Esophagus muscularis mucosa (tissue), 4 donors: ENCODE data around the gene POLA2. TPM values are rescaled to one million over a fixed set of nuclear protein-coding genes. Genes with fewer than 3 reads are reported as not detected.

Experiments
- DNase-seq: peaks from one replicate; pipeline ENCODE4 v3.0.0-alpha.2; 2017; ENCODE audit errors: extremely low spot score
- H3K27ac ChIP-seq, 4 donors: fragments of 200-600 bp; sonication (generic); replicated peaks in 1 of 4; 1 replicate in 3 of 4; 2 replicates in 1 of 4; pipeline ENCODE4 v1.5.1; 2016 to 2019; ENCODE audit warnings: mild to moderate bottlenecking in 1 of 4
- H3K27me3 ChIP-seq, 4 donors: fragments of 200-600 bp; sonication (generic); one replicate each; pipeline versions ENCODE4 v1.5.1 to v1.6.0; 2016 to 2019
- H3K36me3 ChIP-seq, 4 donors: fragments of 200-600 bp; sonication (generic); one replicate each; pipeline ENCODE4 v1.5.1; 2016 to 2019
- H3K4me1 ChIP-seq, 4 donors: fragments of 200-600 bp; sonication (generic); one replicate each; pipeline ENCODE4 v1.5.1; 2016 to 2019
- H3K4me3 ChIP-seq, 4 donors: fragments of 200-600 bp; sonication (generic); 1 replicate in 2 of 4; 2 replicates in 2 of 4; pipeline ENCODE4 v1.5.1; 2016 to 2019; ENCODE audit warnings: mild to moderate bottlenecking in 4 of 4, moderate library complexity in 1 of 4
- H3K9me3 ChIP-seq, 4 donors: fragments of 200-600 bp; sonication (generic); 1 replicate in 3 of 4; 2 replicates in 1 of 4; pipeline ENCODE4 v1.5.1; 2016 to 2019
- EP300 ChIP-seq: sonication (generic); formaldehyde crosslinking; IDR thresholded peaks from one replicate; pipeline ENCODE4 v1.6.1; 2017; ENCODE audit warnings: antibody characterized with exemption
- POLR2A ChIP-seq: fragments of 450-650 bp; IDR thresholded peaks from one replicate; pipeline ENCODE4 v1.6.1; 2017; ENCODE audit warnings: antibody characterized with exemption, moderate library complexity, mild to moderate bottlenecking, low read depth
- POLR2AphosphoS5 ChIP-seq, 2 donors: sonication (generic); formaldehyde crosslinking; IDR thresholded peaks; one replicate each; pipeline ENCODE4 v1.6.1; 2017; ENCODE audit warnings: antibody characterized with exemption in 2 of 2
- whole genome bisulfite sequencing: methylation state at CpG from one replicate; pipeline ENCODE4 v1.1.5; 2018; 5-methylcytosine and 5-hydroxymethylcytosine counted together
- intact Hi-C: fragments of 100-400 bp; cut with DNase I; formaldehyde crosslinking; loops from one replicate; pipeline ENCODE4 v1.15.1; 2023
- total RNA-seq, 4 donors: library from RNA; depleted of rRNA; stranded (reverse); fragments of >200 nt; gene quantifications; one replicate each; pipeline versions ENCODE4 v1.1.0 to v1.2.1, GENCODE V29; 2016
- TF ChIP-seq, protein P1 (sequence below), 3 experiments: fragments of 200-600 bp in 2 of 3; fragments of 450-650 bp in 1 of 3; sonication (generic) in 2 of 3; IDR thresholded peaks; one replicate each; pipeline ENCODE4 v1.5.1; 2017 to 2019; ENCODE audit warnings: antibody characterized with exemption in 3 of 3, mild to moderate bottlenecking in 2 of 3, moderate library complexity in 1 of 3

POLA2 gene
- total RNA-seq, 4 donors from 2014 or later, result 14.7 to 26.6 (median 17.3) TPM

DNA sequence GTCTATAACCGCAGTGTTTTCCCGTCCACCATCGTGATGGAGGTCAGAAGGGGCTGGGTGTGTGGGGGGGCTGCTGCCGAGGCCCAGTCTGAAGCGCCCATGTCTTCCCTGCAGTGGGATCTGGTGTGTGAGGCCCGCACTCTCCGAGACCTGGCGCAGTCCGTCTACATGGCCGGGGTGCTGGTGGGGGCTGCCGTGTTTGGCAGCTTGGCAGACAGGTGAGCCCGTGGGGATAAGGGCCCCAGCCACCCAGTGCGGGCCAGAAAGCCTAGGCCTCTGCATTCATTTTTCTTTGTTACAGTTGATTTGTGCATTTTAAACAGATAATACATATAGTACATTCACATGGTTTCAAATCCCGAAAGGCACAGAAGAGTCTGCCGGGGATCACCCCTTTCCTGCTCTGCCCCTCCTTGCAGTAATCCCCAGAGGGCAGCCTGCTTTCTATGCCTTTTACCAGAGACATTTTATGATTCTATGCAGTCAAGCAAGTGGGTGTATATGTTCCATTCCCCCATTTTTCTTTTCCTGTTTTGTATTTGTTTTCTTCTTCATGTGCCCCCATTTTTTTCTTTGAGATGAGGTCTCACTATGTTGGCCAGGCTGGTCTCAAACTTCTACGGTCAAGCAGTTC is 47.4 kb upstream of the POLA2 start:
- intact Hi-C loops, result no loop called here
- peaks cover 0 to 7% (median under 1%) of the 10 kb centered on the region in 4 donors for H3K4me1 ChIP-seq

DNA sequence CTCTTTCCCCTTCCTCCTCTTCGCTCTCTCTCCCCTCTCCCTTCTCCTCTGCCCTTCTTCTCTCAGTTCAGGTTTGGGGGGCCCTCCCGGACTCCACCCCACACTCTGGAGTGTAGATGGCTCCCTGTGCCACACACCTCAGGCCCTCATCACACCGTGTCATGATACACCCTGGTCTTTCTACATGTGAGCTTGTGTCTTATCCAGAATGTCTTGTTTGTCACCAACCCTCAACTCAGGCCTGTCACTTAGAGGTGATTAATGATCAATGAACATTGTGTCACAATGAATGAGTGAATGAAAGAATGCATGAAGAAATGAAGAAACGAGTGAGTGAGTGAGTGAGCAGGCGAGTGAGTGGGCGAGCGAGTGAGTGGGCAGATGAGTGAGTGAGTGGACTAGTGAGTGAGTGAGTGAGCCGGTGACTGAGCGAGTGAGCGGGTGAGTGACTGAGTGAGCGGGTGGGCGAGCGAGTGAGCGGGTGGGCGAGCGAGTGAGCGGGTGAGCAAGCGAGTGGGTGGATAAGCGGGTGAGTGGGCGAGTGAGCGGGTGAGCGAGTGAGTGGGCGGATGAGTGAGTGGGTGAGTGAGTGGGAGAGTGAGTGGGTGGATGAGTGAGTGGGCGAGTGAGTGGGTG is 46.2 kb upstream of the POLA2 start:
- Histone ChIP-seq H3K4me1 (peaks cover 0 to 11% (median 3%) of the 10 kb centered on the region in 4 donors), H3K27ac (no peak overlapping the region), H3K4me3 (no peak overlapping the region), H3K27me3 (no peaks in the 10 kb centered on the region), H3K9me3 (no peaks in the 10 kb centered on the region), H3K36me3 (peaks cover 15 to 22% (median 19%) of the 10 kb centered on the region in 4 donors)
- 91% methylated on average over 24 of the region's 24 CpGs for WGBS
- TF ChIP-seq POLR2AphosphoS5 (IDR thresholded peaks at IDR 0.05), result no peak
- TF ChIP-seq, protein P1, sequence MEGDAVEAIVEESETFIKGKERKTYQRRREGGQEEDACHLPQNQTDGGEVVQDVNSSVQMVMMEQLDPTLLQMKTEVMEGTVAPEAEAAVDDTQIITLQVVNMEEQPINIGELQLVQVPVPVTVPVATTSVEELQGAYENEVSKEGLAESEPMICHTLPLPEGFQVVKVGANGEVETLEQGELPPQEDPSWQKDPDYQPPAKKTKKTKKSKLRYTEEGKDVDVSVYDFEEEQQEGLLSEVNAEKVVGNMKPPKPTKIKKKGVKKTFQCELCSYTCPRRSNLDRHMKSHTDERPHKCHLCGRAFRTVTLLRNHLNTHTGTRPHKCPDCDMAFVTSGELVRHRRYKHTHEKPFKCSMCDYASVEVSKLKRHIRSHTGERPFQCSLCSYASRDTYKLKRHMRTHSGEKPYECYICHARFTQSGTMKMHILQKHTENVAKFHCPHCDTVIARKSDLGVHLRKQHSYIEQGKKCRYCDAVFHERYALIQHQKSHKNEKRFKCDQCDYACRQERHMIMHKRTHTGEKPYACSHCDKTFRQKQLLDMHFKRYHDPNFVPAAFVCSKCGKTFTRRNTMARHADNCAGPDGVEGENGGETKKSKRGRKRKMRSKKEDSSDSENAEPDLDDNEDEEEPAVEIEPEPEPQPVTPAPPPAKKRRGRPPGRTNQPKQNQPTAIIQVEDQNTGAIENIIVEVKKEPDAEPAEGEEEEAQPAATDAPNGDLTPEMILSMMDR (IDR thresholded peaks at IDR 0.05), result no peak
- TF ChIP-seq EP300, result no peak
- TF ChIP-seq POLR2A, result no peak
- no peak for DNase-seq
- intact Hi-C loops, result no loop called here

More for the DNA sequence above, 47.4 kb upstream of the POLA2 start:
- H3K36me3 ChIP-seq, result peaks cover 27 to 34% (median 31%) of the 10 kb centered on the region in 4 donors
- no peak overlapping the region for H3K27ac ChIP-seq
- H3K27me3 ChIP-seq, result no peaks in the 10 kb centered on the region
- DNase-seq, result no peak
- no peak overlapping the region for H3K4me3 ChIP-seq
- no peak for TF ChIP-seq POLR2AphosphoS5 (IDR thresholded peaks at IDR 0.05)
- no peak for TF ChIP-seq EP300
- TF ChIP-seq POLR2A, result no peak
- TF ChIP-seq, protein P1 (IDR thresholded peaks at IDR 0.05), result no peak
- WGBS, result 76% methylated on average over 11 of the region's 16 CpGs
- no peaks in the 10 kb centered on the region for H3K9me3 ChIP-seq

DNA sequence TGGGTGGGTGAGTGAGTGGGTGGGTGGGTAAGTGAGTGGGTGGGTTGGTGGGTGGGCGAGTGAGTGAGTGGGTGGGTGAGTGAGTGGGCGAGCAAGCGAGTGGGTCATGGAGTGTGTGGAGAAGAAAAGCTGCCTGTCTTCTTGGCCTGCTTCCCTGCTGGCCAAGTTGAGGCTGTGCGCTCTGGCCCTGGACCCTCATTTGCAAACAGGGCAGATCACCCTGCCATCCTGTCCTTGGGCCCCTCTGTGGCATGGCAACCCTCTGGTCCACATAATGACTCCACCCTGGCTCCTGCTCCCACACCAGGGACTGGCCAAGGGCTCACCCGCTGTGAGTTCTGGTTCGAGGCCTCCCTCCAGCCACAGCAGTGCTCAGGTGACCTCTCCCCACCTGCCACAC is 44.9 kb upstream of the POLA2 start:
- Histone ChIP-seq H3K9me3 (no peaks in the 10 kb centered on the region), H3K4me1 (peaks cover 0 to 11% (median 3%) of the 10 kb centered on the region in 4 donors), H3K27ac (no peak overlapping the region), H3K27me3 (no peaks in the 10 kb centered on the region), H3K4me3 (no peak overlapping the region), H3K36me3 (peaks cover 2 to 9% (median 6%) of the 10 kb centered on the region in 4 donors)
- intact Hi-C loops, result no loop called here
- 83% methylated on average over 6 of the region's 6 CpGs for WGBS
- DNase-seq, result no peak
- TF ChIP-seq, protein P1 (IDR thresholded peaks at IDR 0.05), result no peak
- no peak for TF ChIP-seq POLR2AphosphoS5 (IDR thresholded peaks at IDR 0.05)
- no peak for TF ChIP-seq POLR2A
- no peak for TF ChIP-seq EP300

DNA sequence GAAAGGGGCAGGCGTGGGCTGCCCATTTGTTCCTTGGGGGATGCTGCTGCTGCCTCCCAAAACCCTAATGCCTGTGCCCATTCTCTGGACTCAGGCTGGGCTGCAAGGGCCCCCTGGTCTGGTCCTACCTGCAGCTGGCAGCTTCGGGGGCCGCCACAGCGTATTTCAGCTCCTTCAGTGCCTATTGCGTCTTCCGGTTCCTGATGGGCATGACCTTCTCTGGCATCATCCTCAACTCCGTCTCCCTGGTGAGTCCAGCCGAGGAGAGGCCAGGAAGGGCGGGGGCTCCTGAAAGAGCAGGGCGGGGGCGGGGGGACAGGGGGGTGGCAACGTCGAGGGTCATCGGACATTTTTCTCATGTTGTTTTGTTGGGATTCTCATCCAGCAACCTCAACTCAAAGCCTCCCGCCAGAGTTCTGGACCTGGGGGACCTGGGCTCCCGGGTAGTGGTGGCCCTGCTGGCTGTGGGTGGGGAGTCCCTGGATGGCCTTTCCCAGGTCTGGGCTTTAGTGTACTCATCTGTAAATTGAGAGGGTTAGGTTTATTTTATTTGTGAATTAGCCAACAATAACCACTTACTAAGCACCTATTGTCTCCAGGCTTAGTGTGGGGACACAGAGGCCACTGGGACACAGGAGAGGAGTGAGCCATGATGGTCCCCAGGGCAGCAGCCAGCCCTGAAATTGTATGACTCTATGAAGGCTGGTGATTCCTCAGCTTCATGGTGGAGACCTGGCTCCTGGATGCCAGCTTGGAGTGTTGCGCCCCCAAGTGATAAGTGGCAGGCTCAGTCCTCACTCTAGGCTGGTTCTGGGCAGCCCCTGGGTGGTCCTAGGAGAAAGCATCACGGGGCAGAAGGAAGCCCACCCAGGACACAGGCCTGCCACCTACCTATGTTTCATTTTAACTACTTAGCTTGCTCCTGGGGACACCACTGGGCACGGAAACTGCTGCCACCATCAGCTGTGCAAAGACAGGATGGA is 44.0 kb upstream of the POLA2 start:
- WGBS, result 86% methylated on average over 15 of the region's 19 CpGs
- DNase-seq, result no peak
- no peaks in the 10 kb centered on the region for H3K27me3 ChIP-seq
- H3K4me3 ChIP-seq, result no peak overlapping the region
- H3K36me3 ChIP-seq, result peaks cover 0 to under 1% (median 0%) of the 10 kb centered on the region in 4 donors
- peaks cover 0 to 11% (median 3%) of the 10 kb centered on the region in 4 donors for H3K4me1 ChIP-seq
- intact Hi-C loops, result no loop called here
- TF ChIP-seq, protein P1 (IDR thresholded peaks at IDR 0.05), result no peak
- TF ChIP-seq POLR2A, result no peak
- TF ChIP-seq EP300, result no peak
- no peak for TF ChIP-seq POLR2AphosphoS5 (IDR thresholded peaks at IDR 0.05)
- H3K9me3 ChIP-seq, result no peaks in the 10 kb centered on the region
- H3K27ac ChIP-seq, result no peak overlapping the region
